Mononuclear cell (primary cell): ENCODE results near the gene SLC12A8. TPM values are rescaled to one million over a fixed set of nuclear protein-coding genes. Genes with fewer than 3 reads are reported as not detected.

ENCODE experiments used
- H3K27me3 ChIP-seq: 2 replicates; pipeline ENCODE4 v1.6.0; 2011; ENCODE audit warnings: low read length, control low read depth; ENCODE audit not compliant: insufficient read depth
- H3K4me1 ChIP-seq: 2 replicates; pipeline ENCODE4 v1.5.1; 2011; ENCODE audit warnings: mild to moderate bottlenecking, low read length, control low read depth; ENCODE audit not compliant: insufficient read depth
- H3K4me3 ChIP-seq: 2 replicates; pipeline ENCODE4 v1.5.1; 2011; ENCODE audit warnings: mild to moderate bottlenecking, low read length, moderate library complexity
- H3K9me3 ChIP-seq: 2 replicates; pipeline ENCODE4 v1.5.1; 2011; ENCODE audit warnings: low read depth, mild to moderate bottlenecking, control low read depth, low read length
- total RNA-seq: library from RNA; depleted of rRNA; stranded (reverse); fragments of >200 nt; gene quantifications from one replicate; pipeline ENCODE4 v1.2.3, GENCODE V29; 2012

SLC12A8 gene
- total RNA-seq, 1 donor: not detected

- Histone ChIP-seq H3K9me3 (no peaks in the 10 kb centered on the region), H3K27me3 (no peaks in the 10 kb centered on the region), H3K4me1 (peaks cover 46% of the 10 kb centered on the region), H3K4me3 (no peak overlapping the region)
Observed at GRCh38 chr3:125115640-125116039, 96.9 kb downstream of the SLC12A8 start.

DNA sequence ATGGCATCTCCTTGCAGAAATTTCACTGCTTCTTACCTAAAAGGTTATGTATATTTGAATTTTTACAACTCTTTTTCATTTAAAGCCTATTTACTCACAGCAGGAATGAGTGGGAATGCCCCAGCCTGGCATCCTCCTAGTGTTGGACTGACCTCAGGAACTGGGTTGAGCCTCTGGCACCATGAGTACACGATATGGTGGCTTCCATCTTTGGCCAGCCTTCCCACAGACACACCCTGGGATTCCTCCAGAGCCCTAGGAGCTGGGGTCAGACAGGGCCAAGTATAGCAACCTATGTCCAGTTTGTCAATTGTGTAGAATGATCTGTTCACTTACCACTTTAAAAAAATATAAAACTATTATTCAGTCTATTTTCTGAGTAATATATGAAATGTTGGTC, 99.6 kb downstream of the SLC12A8 start:
- Histone ChIP-seq H3K4me1 (peaks cover 32% of the 10 kb centered on the region), H3K9me3 (no peaks in the 10 kb centered on the region), H3K27me3 (no peaks in the 10 kb centered on the region), H3K4me3 (no peak overlapping the region)

GRCh38 chr3:125110876-125111480, 101.6 kb downstream of the SLC12A8 start:
- H3K9me3 ChIP-seq: no peaks in the 10 kb centered on the region
- H3K4me3 ChIP-seq: no peak overlapping the region
- peaks cover 17% of the 10 kb centered on the region for H3K4me1 ChIP-seq
- no peaks in the 10 kb centered on the region for H3K27me3 ChIP-seq

DNA sequence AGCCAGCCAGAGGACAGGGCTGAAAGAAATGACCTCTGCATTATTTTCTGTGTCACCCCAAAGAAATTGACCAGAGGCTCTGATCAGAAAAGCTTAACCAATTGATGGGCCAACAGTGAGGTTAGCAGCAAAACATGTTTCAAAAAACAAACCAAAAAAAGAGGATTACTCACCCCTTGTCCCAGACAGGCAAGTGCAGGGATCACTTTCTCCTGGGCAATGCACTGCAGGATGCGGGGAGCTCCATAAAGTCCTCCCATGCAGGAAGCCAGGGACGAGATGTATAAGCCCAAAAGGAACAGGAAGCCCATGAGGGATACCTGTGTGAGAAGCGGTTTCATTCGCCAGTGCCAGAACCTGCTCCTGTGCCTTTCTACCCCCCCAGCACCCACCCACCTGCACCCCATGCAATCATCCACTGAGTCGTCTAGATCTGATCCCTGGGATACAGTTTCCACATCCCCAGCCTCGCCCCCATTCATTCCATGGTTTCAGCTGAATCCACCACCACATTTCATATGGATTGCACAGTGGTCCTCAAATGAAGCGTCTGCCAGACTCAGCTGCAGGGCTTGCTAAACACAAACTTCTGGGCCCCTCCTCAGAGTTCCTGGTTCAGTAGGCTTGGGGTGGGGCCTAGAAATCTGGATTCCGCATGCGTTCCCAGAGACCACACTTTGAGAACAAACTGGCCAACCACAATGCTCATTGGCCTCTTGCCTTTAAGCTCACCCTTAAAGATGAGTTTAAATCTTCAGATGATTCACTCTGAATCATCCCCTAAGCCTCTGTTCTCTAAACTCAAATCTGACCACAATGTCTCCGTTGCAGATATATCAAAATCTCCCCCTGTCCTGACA, 102.3 kb downstream of the SLC12A8 start:
- H3K4me3 ChIP-seq: no peak overlapping the region
- no peaks in the 10 kb centered on the region for H3K9me3 ChIP-seq
- peaks cover 11% of the 10 kb centered on the region for H3K4me1 ChIP-seq
- no peaks in the 10 kb centered on the region for H3K27me3 ChIP-seq

DNA sequence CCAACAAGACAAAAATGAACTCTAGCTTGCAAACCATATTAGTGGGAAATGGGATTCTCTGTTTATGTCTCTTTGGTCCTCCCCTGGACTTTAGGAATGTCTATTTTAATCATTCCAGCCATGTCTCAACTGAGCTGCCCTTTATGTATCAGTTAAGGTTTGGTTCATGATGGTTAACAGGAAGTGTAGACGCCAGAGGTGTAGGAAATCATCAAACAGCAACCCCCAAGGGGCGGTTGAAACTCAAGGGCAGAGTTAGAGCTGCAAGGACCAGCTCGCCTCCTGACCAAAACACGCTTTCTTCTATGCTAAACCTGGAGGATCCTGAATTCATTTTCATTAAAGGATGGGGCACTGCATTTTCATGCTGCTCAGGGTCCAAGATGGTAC, 103.0 kb downstream of the SLC12A8 start:
- no peaks in the 10 kb centered on the region for H3K9me3 ChIP-seq
- H3K4me3 ChIP-seq: no peak overlapping the region
- no peaks in the 10 kb centered on the region for H3K27me3 ChIP-seq
- peaks cover 11% of the 10 kb centered on the region for H3K4me1 ChIP-seq

- no peaks in the 10 kb centered on the region for H3K27me3 ChIP-seq
- no peak overlapping the region for H3K4me3 ChIP-seq
- H3K4me1 ChIP-seq: peaks cover 11% of the 10 kb centered on the region
- no peaks in the 10 kb centered on the region for H3K9me3 ChIP-seq
Observed at GRCh38 chr3:125108833-125109535, 103.6 kb downstream of the SLC12A8 start.

DNA sequence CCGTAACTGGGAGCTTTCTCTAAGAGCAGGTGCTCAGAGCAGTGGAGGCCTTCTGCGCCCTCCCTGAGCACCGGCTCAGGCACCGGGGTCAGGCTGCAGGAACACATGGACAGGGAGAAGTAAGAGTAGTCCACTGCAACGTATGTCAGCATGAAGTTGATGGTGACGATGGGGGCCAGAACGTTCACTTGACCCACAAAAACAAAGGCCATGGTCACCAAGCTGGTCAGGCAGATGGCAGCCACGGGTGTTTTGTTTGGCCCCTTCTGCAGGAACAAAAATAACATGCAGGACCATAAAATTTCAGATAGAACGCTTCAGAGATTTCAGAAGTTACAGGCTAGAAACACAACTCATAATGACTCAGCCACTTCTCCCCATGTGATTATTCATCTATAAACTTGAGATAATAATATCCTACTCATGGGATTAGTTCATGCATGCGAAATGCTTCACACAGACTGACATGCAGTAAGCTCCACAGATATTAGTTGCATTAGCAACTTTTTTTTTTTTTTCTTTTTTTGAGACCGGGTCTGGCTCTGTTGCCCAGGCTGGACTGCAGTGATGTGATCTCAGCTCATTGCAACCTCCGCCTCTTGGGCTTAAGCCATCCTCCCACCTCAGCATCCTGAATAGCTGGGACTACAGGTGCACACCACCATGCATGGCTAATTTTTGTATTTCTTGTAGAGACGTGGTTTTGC, 104.5 kb downstream of the SLC12A8 start:
- no peaks in the 10 kb centered on the region for H3K9me3 ChIP-seq
- H3K4me3 ChIP-seq: no peak overlapping the region
- H3K4me1 ChIP-seq: peaks cover 11% of the 10 kb centered on the region
- no peaks in the 10 kb centered on the region for H3K27me3 ChIP-seq

DNA sequence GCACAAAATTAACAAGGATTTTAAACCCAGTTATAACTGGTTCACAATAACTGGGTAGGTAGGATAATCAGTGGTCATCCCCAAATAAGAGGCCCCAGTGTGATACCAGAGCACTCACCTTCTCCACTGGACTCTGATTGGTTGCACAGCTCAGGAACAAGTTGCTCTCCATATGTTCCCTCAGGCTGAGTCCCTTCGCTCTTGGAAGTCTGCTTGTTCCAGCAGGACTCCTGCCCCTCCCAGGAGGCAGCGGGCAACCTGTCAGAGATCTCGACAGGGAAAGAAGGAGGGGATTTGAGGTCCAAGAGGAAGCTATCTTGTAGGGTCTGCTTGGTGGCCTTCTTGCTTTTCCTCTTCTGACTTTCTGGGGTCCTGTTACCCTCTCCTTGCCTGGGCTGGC, 105.2 kb downstream of the SLC12A8 start:
- Histone ChIP-seq H3K4me3 (no peak overlapping the region), H3K27me3 (no peaks in the 10 kb centered on the region), H3K9me3 (no peaks in the 10 kb centered on the region), H3K4me1 (peaks cover 11% of the 10 kb centered on the region)

DNA sequence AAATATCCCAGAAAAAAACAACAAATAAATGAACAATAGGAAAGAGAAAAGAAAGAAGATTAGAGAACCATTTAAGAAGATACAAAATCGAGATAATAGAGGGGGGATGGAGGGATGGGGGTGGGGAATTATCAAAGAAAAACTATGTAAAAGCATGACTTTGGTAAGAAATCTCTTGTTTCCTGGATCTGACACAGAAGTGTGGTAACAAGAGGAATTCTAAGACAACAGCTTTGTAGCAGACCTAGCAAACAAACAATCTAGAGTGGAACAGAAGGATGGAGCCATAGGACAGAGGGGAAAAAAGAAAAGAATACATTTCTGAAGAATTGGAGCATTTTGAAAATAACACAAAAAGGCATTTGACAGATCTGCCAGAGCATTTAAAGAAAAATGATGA, 107.4 kb downstream of the SLC12A8 start:
- no peaks in the 10 kb centered on the region for H3K9me3 ChIP-seq
- H3K4me1 ChIP-seq: peaks cover 6% of the 10 kb centered on the region
- H3K4me3 ChIP-seq: no peak overlapping the region
- no peaks in the 10 kb centered on the region for H3K27me3 ChIP-seq

DNA sequence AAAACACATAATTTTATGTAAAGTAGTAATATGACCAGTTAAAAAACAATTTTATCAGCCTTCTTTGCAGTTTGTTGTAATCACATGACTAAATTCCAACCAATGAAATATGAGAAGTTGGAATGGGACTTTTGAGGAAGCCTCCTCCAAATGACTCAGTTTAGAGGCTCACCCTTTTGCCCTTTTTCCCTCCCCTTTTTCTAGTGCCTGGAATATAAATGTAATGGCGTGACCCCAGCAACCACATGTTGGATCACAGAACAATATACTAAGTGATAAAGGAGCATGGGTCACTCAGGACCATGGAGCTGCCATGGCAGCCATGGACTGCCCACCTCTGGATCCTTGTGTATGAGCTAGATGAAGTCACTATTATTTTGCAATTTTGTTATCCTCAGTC, 107.9 kb downstream of the SLC12A8 start:
- H3K4me1 ChIP-seq: peaks cover under 1% of the 10 kb centered on the region
- H3K4me3 ChIP-seq: no peak overlapping the region
- no peaks in the 10 kb centered on the region for H3K9me3 ChIP-seq
- H3K27me3 ChIP-seq: no peaks in the 10 kb centered on the region

GRCh38 chr3:125103406-125103805, 109.1 kb downstream of the SLC12A8 start:
- no peaks in the 10 kb centered on the region for H3K9me3 ChIP-seq
- H3K27me3 ChIP-seq: no peaks in the 10 kb centered on the region
- H3K4me1 ChIP-seq: no peaks in the 10 kb centered on the region

DNA sequence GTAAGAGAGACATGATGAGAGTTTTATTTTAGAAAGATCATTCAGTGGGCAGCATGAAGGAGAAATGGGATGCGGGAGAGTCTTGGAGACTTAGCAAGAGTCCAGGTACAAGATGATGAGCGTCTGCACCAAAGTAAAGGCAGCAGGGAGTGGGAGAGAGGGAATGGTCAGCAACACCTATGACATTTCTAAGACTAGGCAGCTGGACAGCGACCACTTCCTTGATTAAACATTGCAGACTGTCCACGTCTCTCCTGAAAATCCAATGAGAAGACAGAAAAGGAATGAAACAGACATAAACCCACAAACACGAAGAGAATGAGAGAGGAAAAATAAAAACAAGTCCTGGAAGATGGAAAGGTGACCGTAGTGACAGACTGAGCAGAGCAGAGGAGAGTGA, 110.1 kb downstream of the SLC12A8 start:
- no peak overlapping the region for H3K4me3 ChIP-seq
- no peaks in the 10 kb centered on the region for H3K9me3 ChIP-seq
- H3K27me3 ChIP-seq: no peaks in the 10 kb centered on the region
- no peaks in the 10 kb centered on the region for H3K4me1 ChIP-seq

More at GRCh38 chr3:125103406-125103805, 109.1 kb downstream of the SLC12A8 start:
- H3K4me3 ChIP-seq: no peak overlapping the region

DNA sequence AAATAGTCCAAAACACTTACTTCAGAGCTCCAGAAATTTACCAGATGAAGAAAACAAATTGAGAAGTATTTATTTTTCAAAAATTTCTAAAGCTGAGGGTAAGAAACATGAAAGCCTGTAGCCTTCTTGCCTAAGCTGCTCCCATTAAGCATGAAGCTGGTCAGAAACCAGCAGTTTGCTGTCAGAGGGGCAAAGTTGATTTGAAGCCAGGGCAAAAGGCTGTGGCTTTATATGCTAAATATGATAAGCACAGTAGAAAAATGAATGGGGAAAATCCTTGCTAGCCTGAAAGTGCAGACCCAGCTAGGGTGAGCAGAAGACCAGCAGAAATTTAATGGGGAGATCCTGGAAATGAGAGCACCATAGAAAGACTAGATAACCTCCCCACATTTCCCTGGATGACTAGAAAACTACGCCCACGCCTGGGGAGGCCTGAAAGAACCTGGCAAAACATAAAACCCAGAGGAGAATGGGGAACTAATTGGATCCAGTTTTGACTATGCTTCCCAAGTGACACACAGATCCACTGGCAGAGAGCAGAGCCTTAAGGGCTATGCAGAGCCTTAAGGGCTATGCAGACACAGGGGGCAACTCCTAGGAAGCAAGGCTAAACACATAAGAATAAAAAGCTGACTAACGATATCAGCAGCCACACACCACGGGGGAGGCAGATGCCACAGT, 113.8 kb downstream of the SLC12A8 start:
- Histone ChIP-seq H3K4me3 (no peak overlapping the region), H3K9me3 (no peaks in the 10 kb centered on the region), H3K4me1 (no peaks in the 10 kb centered on the region), H3K27me3 (no peaks in the 10 kb centered on the region)

DNA sequence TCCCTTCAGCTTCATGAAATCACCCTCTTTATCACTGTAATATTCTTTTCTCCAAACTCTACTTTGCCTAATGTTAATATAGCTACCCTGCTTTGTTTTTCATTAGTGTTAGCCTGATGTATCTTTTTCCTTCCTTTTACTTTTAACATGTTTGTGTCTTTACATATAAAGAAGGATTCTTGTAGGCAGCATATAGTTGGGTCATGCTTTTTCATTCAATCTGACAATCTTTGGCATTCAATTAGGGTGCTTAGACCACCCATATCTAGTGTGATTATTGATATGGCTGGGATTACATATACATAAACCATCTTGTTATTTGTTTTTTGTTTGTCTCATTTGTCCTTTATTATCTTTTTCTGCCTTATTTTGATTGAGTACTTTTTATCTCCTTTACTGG, 121.9 kb downstream of the SLC12A8 start:
- Histone ChIP-seq H3K4me3 (no peak overlapping the region), H3K9me3 (peaks cover 4% of the 10 kb centered on the region), H3K4me1 (no peaks in the 10 kb centered on the region), H3K27me3 (no peaks in the 10 kb centered on the region)
